Stimulated activated CD8-positive, alpha-beta memory T cell treated with anti-CD3 and anti-CD28 coated beads, Interleukin-15, amount 100 ng/mL, for 1 hour (primary cell): ENCODE data around the gene CHN1.

ENCODE experiments used
- DNase-seq: peaks from one replicate; pipeline ENCODE4 v3.0.0-alpha.2; 2020; ENCODE audit warnings: low read depth

The CHN1 gene

GRCh38 chr2:175010848-175011254 lies 5.7 kb upstream of the CHN1 start:
- no peak for DNase-seq

DNA sequence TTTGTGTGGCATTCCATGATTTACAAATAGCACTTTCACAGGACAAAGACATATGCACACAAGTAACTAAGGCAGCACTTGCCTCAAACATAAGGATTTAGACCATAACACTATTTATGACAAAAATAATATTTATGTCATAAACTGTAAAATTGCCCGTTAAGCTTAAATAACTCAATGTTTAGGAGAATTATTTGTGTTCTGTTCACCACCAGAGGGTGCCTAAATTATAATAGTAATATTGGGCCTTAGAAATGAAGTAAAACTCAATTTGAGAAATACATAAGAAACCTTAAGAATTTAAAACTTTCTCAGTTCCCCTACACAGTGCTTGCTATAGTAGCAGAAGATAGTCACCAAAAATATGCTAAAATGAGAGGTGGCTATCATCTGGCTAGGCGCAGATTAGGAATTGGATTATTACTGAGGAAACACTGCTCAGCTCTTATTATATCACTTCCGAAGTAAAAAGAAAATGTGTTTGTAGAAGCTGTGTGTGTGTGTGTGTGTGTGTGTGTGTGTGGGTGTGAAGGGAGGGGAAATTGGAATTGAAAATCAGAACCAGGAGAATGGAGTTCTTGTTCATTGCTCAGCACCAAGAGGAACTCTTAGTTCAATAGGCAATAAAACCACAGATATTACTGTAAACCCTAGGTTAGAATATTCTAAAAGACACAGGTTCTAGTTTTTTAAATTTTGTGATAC lies 4.9 kb upstream of the CHN1 start:
- no peak for DNase-seq

DNA sequence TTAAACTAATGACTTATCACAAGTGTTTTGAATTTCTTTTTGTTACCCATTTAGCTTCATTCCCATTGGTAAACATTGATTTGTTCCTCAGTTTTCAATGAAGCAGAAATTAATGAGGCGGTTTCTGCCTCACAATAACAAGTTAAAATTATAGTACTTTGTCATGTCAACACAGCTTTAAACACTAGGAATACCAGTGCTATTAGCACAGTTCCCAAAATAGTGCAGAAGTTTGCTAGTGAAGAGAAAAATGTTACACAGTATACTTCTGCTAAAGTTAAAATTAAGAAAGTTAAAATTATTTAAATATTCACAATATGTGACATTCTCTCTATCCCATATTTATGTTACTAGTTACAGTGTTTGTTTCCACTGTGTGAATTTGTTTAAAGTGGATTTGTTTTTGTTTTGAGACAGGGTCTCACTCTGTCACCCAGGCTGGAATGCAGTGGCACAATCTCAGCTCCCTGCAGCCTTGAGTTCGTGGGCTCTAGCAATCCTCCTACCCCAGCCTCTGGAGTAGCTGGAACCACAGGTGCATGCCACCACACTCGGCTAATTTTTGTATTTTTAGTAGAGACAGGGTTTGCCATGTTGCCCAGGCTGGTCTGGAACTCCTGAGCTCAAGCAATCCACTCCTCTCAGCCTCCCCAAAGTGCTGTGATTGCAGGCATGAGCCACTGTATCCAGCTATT lies 3.8 kb upstream of the CHN1 start:
- DNase-seq, result no peak

GRCh38 chr2:175008009-175008408 lies 2.8 kb upstream of the CHN1 start:
- DNase-seq, result no peak

GRCh38 chr2:175007510-175007909 lies 2.3 kb upstream of the CHN1 start:
- DNase-seq, result no peak

GRCh38 chr2:175006281-175006680 lies 1.1 kb upstream of the CHN1 start:
- no peak for DNase-seq

- no peak for DNase-seq
Measured at GRCh38 chr2:175005733-175006264, 618 bp upstream of the CHN1 start.

DNA sequence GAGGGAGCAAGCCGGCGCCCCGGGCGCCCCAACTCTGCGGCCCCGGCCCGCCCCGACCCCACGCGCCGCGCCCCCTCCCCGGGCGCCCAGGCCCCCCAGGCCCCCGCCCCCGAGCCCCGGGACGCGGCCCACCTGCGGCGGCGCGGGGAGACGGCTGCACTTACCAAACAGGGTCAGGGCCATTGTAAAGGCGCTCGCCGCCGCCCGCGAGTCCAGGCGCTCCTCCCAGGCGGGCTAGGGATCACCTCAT lies 526 bp downstream of the CHN1 start:
- DNase-seq, result no peak

- no peak for DNase-seq
Measured at GRCh38 chr2:175003875-175004729, 1.1 kb downstream of the CHN1 start.

GRCh38 chr2:175002547-175003274 lies 2.5 kb downstream of the CHN1 start:
- no peak for DNase-seq

DNA sequence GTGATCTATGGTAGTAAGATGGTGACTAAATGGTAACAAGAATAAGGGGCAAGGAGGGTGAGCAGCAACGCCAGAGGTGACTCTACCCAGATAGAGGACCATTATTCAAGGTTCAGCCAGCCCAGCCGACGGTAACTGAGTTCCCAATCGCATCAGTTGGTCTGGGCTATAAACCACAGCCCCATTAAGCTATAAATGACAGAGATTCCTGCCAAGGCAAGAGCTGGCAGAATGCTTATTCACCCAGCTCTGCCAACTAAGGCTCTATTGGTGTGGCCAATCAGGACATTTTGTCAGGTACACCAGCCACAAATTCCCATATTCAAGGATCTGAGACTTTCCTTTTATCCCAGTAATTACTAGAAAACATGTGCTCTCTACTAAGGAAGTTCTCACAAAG lies 3.6 kb downstream of the CHN1 start:
- DNase-seq, result no peak

- DNase-seq, result no peak
Measured at GRCh38 chr2:174997110-174997509, 8.1 kb downstream of the CHN1 start.

GRCh38 chr2:174996622-174997021 lies 8.6 kb downstream of the CHN1 start:
- DNase-seq, result no peak

DNA sequence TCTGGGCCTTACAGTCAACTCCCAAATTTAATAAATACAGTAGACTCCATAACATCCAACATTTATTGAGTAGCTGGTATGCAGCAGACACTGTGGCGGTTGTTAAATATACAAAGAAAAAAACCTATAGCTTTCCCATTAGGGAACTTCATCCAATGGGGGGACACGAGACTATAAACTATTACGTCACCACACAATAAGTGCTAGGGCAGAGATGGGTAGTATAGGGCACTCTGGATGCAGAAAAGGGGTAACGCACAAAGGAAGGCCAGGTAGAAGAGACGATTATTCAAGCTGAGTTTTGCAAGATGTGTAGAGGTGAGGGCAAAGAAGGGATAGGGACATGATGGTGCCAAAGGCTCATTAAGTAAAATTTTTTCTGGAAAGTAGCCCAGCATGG lies 10.8 kb downstream of the CHN1 start:
- no peak for DNase-seq

- no peak for DNase-seq
Measured at GRCh38 chr2:174992886-174993285, 12.3 kb downstream of the CHN1 start.

DNA sequence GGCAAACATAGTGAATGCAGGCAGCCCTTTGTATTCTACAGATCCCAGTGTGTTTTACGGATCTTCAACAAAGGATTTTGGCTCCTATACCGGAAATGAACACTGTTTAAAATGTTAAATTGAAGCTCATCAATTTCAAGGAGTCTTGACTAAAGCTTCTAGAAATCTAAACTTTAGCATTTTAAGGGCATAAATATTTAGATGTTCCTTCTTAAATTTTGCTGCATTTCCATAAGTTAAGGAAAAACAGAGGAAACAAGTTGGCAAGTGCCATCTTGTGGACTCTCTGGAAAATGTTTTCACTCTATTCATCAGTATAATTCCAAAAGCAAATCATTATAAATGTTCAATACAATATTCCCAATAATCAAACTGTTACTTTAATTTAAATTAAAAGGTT lies 19.6 kb downstream of the CHN1 start:
- no peak for DNase-seq

DNA sequence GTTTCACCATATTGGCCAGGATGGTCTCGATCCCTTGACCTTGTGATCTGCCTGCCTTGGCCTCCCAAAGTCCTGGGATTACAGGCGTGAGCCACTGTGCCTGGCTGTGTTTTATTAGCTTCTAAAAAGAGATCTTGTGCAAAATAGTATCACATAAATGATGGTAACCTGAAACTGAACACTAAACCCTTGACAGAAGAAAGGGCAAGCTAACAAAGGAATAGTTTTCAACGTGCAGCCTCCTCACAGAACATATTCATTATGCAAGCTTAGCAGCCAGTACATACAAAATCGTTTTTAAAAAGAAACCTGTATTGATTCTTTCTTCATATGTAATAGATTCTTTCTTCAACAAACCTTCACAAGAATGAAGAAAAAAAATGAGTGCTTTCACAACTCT lies 20.6 kb downstream of the CHN1 start:
- no peak for DNase-seq

- no peak for DNase-seq
Measured at GRCh38 chr2:174981331-174981730, 23.9 kb downstream of the CHN1 start.

- no peak for DNase-seq
Measured at GRCh38 chr2:174979996-174980395, 25.2 kb downstream of the CHN1 start.

DNA sequence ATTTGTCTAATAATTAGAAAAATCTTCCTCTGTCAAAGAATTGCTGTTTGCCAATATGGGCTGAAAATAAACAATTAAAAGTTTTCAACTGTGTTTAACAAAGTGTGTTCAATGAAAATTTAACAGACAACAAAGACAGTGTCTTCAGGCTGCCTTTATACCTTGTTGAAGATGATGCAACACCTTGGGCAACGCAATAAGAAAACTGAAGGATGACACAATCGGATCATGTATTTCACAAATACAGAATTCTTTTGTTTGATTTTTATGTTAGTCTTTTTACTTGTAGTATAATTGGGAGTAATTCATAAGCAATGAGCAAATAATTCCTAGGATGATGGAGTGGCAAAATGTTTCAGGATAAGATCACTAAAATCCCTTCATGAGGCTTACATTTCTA lies 27.8 kb downstream of the CHN1 start:
- no peak for DNase-seq

GRCh38 chr2:174974131-174974530 lies 31.1 kb downstream of the CHN1 start:
- no peak for DNase-seq

DNA sequence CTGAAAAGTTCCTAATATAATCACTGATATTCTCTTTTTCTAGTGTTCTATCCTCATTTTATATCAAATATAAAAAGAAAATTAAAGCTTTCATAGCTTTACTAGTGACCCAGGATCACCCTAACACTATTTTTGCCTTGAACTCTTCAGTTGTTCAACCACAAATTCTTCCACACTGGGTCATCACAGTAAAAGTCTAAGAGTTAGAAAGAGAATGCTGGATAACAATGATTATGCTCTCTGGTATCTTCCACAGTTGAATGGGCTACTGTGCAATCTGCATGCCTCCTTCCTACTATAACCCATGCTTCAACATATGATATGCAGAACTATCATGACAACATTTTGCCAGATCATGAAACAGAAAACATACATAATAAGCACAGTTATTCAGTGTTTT lies 32.3 kb downstream of the CHN1 start:
- DNase-seq, result no peak
